Bronchial epithelial cell (primary cell): ENCODE data around the gene PRRT1. TPM values are rescaled to one million over a fixed set of nuclear protein-coding genes. Genes with fewer than 3 reads are reported as not detected.

Source experiments
- DNase-seq: peaks from one replicate; pipeline ENCODE4 v3.0.0-alpha.2; 2010; ENCODE audit warnings: low read depth
- FAIRE-seq: peaks from 2 replicates; lab custom pipeline; 2011; peaks lifted over from hg19 to GRCh38; lab: Jason Lieb, UNC
- H3K27me3 ChIP-seq: 2 replicates; pipeline ENCODE4 v1.5.1; 2011; ENCODE audit warnings: low read length; ENCODE audit not compliant: control insufficient read depth, insufficient read depth
- H3K36me3 ChIP-seq: 2 replicates; pipeline ENCODE4 v1.5.1; 2011; ENCODE audit warnings: low read length; ENCODE audit not compliant: control insufficient read depth, insufficient read depth
- H3K4me3 ChIP-seq: 2 replicates; pipeline ENCODE4 v1.5.1; 2011; ENCODE audit warnings: mild to moderate bottlenecking, low read depth, low read length, control low read depth
- CTCF ChIP-seq: IDR thresholded peaks from 2 replicates; pipeline ENCODE4 v1.5.1; 2011; ENCODE audit warnings: mild to moderate bottlenecking, moderate library complexity, low read length, control low read depth, inconsistent platforms; ENCODE audit not compliant: insufficient read depth, severe bottlenecking
- total RNA-seq: library from RNA; depleted of rRNA; stranded (reverse); fragments of >200 nt; gene quantifications from 2 replicates; pipeline ENCODE4 v1.2.1, GENCODE V29; 2014

Gene PRRT1
- total RNA-seq, 1 donor from 2014 or later, result not detected

- H3K4me3 ChIP-seq, result no peak overlapping the region
- no peak for FAIRE-seq
- peaks cover 14% of the 10 kb centered on the region for H3K36me3 ChIP-seq
- no peak for DNase-seq
- TF ChIP-seq CTCF, result no peak
- no peaks in the 10 kb centered on the region for H3K27me3 ChIP-seq
Observed at GRCh38 chr6:32179766-32180405, 28.1 kb upstream of the PRRT1 start.

GRCh38 chr6:32178547-32179440 is 27.1 kb upstream of the PRRT1 start:
- H3K27me3 ChIP-seq, result no peaks in the 10 kb centered on the region
- peak overlapping the region; percentile 73 for H3K4me3 ChIP-seq
- DNase-seq, result peak; percentile 19
- no peak for TF ChIP-seq CTCF
- peaks cover 14% of the 10 kb centered on the region for H3K36me3 ChIP-seq
- FAIRE-seq, result no peak

GRCh38 chr6:32177788-32178546 is 26.2 kb upstream of the PRRT1 start, which contains the start of gene RNF5:
TSS of gene RNF5 (plus strand) at chr6:32178405. CDS start at chr6:32178512, 107 bp downstream.
- no peak for TF ChIP-seq CTCF
- H3K27me3 ChIP-seq, result no peaks in the 10 kb centered on the region
- H3K36me3 ChIP-seq, result peaks cover 10% of the 10 kb centered on the region
- peak; percentile 100 for DNase-seq
- FAIRE-seq, result peak; percentile 95
- peak within 1 kb of the TSS; percentile 73 for H3K4me3 ChIP-seq

- peaks cover 7% of the 10 kb centered on the region for H3K36me3 ChIP-seq
- TF ChIP-seq CTCF, result no peak
- DNase-seq, result no peak
- no peaks in the 10 kb centered on the region for H3K27me3 ChIP-seq
- FAIRE-seq, result no peak
- H3K4me3 ChIP-seq, result peak overlapping the region; percentile 73
Observed at GRCh38 chr6:32177183-32177787, 25.5 kb upstream of the PRRT1 start.

GRCh38 chr6:32176476-32177182 is 24.9 kb upstream of the PRRT1 start:
- no peak for TF ChIP-seq CTCF
- DNase-seq, result peak; percentile 91
- peaks cover 6% of the 10 kb centered on the region for H3K36me3 ChIP-seq
- H3K27me3 ChIP-seq, result no peaks in the 10 kb centered on the region
- no peak for FAIRE-seq
- H3K4me3 ChIP-seq, result peak overlapping the region; percentile 73
